AG04450 (cell line): Measurements from ENCODE around the gene PRRC1. TPM values are rescaled to one million over a fixed set of nuclear protein-coding genes. Genes with fewer than 3 reads are reported as not detected.

Experiments used
- CTCF ChIA-PET: fragments of 300-600, 350-600 bp; formaldehyde crosslinking; extraction: SDS; loops from one replicate; lab custom pipeline; 2022; ENCODE audit warnings: antibody characterized with exemption, inconsistent platforms; lab: Charles Lee
- POLR2A ChIA-PET: fragments of 350-600 bp; formaldehyde crosslinking; extraction: SDS; loops from one replicate; lab custom pipeline; 2021; ENCODE audit warnings: antibody characterized with exemption, inconsistent platforms; lab: Yijun Ruan, JAX
- DNase-seq: peaks from one replicate; pipeline ENCODE4 v3.0.0-alpha.2; 2011; ENCODE audit warnings: low read depth, low spot score
- H3K27ac ChIP-seq: one replicate; pipeline ENCODE4 v1.5.1; 2012; ENCODE audit warnings: low read depth, low read length, control low read depth
- H3K27me3 ChIP-seq: one replicate; pipeline ENCODE4 v1.6.0; 2012; ENCODE audit warnings: low read length; ENCODE audit not compliant: control insufficient read depth, insufficient read depth
- H3K4me3 ChIP-seq: 2 replicates; pipeline ENCODE4 v1.5.1; 2011; ENCODE audit warnings: mild to moderate bottlenecking, low read depth, low read length, control low read depth
- H3K9me3 ChIP-seq: 2 replicates; pipeline ENCODE4 v1.5.1; 2012; ENCODE audit warnings: low read length; ENCODE audit not compliant: control insufficient read depth, insufficient read depth
- CTCF ChIP-seq: IDR thresholded peaks from 2 replicates; pipeline ENCODE4 v1.5.1; 2011; ENCODE audit warnings: low read depth, low read length, control low read depth, inconsistent platforms
- polyA plus RNA-seq: library from polyadenylated mRNA; depleted of rRNA; stranded (reverse); fragments of >200 nt; gene quantifications from 2 replicates; pipeline ENCODE4 v1.2.3, GENCODE V29; 2011

The PRRC1 gene
- polyA plus RNA-seq, 1 experiment, result 120 TPM

DNA sequence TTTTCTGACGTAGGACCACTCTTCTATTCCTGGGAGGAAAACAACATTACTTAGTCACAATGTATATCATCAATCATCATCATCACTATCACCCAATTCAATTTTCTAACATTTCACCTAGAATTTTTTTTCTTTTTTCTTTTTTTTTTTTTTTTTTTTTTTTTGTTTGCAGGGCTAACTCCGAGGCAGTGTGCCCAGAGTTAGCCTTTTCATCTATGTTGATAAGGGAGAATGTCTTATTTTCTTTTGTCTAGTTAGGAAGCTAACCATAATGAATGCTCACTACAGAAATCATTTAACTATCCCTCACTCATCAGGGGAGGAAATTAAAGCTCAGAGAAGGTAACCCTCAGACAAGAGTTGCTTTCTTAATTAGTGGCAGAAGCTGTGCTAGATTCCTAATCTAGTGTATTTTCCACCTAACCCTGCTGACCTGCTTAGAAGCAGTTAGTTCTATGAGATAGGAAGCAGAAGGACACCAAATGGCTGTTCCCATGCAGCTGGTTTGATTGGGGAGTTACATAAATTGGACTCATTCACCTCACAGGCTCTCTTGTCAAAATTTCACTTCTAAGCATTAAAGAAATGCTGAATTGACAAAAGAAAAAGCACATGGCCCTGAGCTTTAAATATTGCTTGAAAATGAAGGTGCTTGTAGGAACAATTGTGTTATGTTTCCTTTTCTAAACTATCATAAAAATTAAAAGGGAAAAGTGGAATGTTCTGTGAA is 8.6 kb upstream of the PRRC1 start:
- no peak for TF ChIP-seq CTCF
- no peak for DNase-seq
- Histone ChIP-seq H3K27me3 (peaks cover 11% of the 10 kb centered on the region), H3K9me3 (no peaks in the 10 kb centered on the region), H3K27ac (no peak overlapping the region), H3K4me3 (no peak overlapping the region)
- ChIA-PET POLR2A (no interaction called here), CTCF (interaction anchor here (2.8 kb wide), 1 partner anchor 16 kb away, joined by 11 read pairs; no protein-coding TSS in a partner anchor)

DNA sequence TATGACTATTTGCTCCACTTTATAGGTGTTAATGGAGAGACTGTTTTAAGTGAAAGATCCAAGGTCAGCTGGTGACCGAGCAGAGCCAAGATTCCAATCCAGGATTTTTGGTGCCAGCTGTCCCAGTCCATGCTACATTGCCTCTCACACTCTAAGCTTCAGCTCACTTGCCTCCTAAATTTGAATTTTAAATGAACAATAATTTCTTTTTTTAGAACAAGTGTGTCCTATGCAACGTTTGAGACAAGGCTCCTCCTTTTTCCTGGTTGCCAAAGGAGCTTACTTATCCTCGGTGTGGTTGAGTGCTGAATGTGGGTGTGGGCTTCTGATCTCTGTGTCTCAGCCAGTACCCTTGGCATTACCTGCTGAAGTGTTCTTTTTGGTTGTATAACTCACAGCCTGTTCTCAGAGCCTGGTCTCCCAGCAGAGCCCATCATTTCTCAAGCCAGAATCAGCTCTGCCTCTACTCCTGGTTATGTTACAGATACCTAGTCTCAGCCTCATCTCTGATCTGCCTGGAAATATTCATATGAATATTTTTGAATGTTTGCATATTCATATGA is 4.0 kb upstream of the PRRC1 start:
- ChIA-PET CTCF (interaction anchor here (0.8 kb wide), 1 partner anchor 21 kb away, joined by 3 read pairs; no protein-coding TSS in a partner anchor), POLR2A (no interaction called here)
- no peak for TF ChIP-seq CTCF
- Histone ChIP-seq H3K27me3 (peaks cover 11% of the 10 kb centered on the region), H3K27ac (no peak overlapping the region), H3K4me3 (no peak overlapping the region), H3K9me3 (peaks cover 4% of the 10 kb centered on the region; the same call in 1 of the 2 replicates)
- no peak for DNase-seq

- ChIA-PET POLR2A (no interaction called here), CTCF (interaction anchor here (1.1 kb wide), 1 partner anchor 21 kb away, joined by 3 read pairs; no protein-coding TSS in a partner anchor)
- no peak overlapping the region for H3K4me3 ChIP-seq
- peaks cover 4% of the 10 kb centered on the region; the same call in 1 of the 2 replicates for H3K9me3 ChIP-seq
- H3K27ac ChIP-seq, result no peak overlapping the region
- peaks cover 7% of the 10 kb centered on the region for H3K27me3 ChIP-seq
- DNase-seq, result no peak
- TF ChIP-seq CTCF, result no peak
Measured at GRCh38 chr5:127514816-127515215, 2.6 kb upstream of the PRRC1 start.

- CTCF ChIA-PET, result interaction anchor here (2.6 kb wide), 1 partner anchor 23 kb away, joined by 10 read pairs; no protein-coding TSS in a partner anchor
- no peak for TF ChIP-seq CTCF
- H3K27ac ChIP-seq, result no peak overlapping the region
Measured at GRCh38 chr5:127515693-127516440, 1.6 kb upstream of the PRRC1 start.

More at GRCh38 chr5:127515693-127516440, 1.6 kb upstream of the PRRC1 start:
- POLR2A ChIA-PET, result no interaction called here
- DNase-seq, result no peak
- peaks cover 7% of the 10 kb centered on the region for H3K27me3 ChIP-seq
- peaks cover 4% of the 10 kb centered on the region; the same call in 1 of the 2 replicates for H3K9me3 ChIP-seq
- H3K4me3 ChIP-seq, result no peak overlapping the region
